ENCODE data around the gene EHD3. TPM values are rescaled to one million over a fixed set of nuclear protein-coding genes. Genes with fewer than 3 reads are reported as not detected.

EHD3 gene
- total and polyA plus RNA-seq, 10 of the 15 experiments (the other 5 are each of a cell fraction or from before 2014, with no cell fraction given), result 1.1 to 10.9 (median 8.2) TPM

GRCh38 chr2:31282634-31283033, 48.7 kb downstream of the EHD3 start:
- no peaks in the 10 kb centered on the region for H3K79me2 ChIP-seq (ENCODE audit: control insufficient read depth, insufficient read depth, low read length)
- ChIA-PET SMC1A (ENCODE audit: uncharacterized antibody, unreplicated experiment) (interaction anchor here (1.1 to 1.9 kb wide), 2 partner anchors 13 to 36 kb away, joined by 3 to 4 read pairs; no protein-coding TSS in a partner anchor), CTCF (interaction anchor here (1.0 to 1.6 kb wide), 2 partner anchors 37 to 52 kb away, joined by 3 to 5 read pairs; no protein-coding TSS in a partner anchor), POLR2A (no interaction called here), RAD21 (ENCODE audit: unreplicated experiment) (no interaction called here)
- no peak overlapping the region for H3K27ac ChIP-seq (ENCODE audit: control insufficient read depth, insufficient read depth)
- H3K9ac ChIP-seq (ENCODE audit: control insufficient read depth, insufficient read depth, low read length), result no peak overlapping the region
- H3K4me2 ChIP-seq (ENCODE audit: control insufficient read depth, insufficient read depth), result no peak overlapping the region
- no peak overlapping the region for H3K4me3 ChIP-seq
- no peaks in the 10 kb centered on the region for H3K4me1 ChIP-seq (ENCODE audit: control insufficient read depth, insufficient read depth, low read length)
- no peak for FAIRE-seq
- WGBS (ENCODE audit: insufficient coverage, insufficient replicate concordance, low lambda C conversion rate, missing lambda C conversion rate), result 0% methylated on average over 2 of the region's 2 CpGs
- H3K27me3 ChIP-seq (replicated peaks in 1 of 2; ENCODE audit: control insufficient read depth in 2 of 2, insufficient read depth in 2 of 2, low read length in 1 of 2), result no peaks in the 10 kb centered on the region
- intact Hi-C loops (cut with micrococcal nuclease; ENCODE audit: unreplicated experiment) (no loop called here), in situ Hi-C loops (cut with MboI) (no loop called here)
- no peak for ATAC-seq
- H3K9me3 ChIP-seq (replicated peaks; ENCODE audit: control insufficient read depth, insufficient read depth, low read length), result no peaks in the 10 kb centered on the region
- no peaks in the 10 kb centered on the region for H4K20me1 ChIP-seq (ENCODE audit: control insufficient read depth, insufficient read depth)
- no peak overlapping the region for H2AFZ ChIP-seq (ENCODE audit: control insufficient read depth, low read depth, low read length)
- H3K36me3 ChIP-seq (ENCODE audit: control insufficient read depth in 2 of 2, insufficient read depth in 2 of 2, low read length in 1 of 2), result no peaks in the 10 kb centered on the region
- BruUV-seq (replicated peaks), result no TSS peak
- no peak for DNase-seq (ENCODE audit: low read depth, low spot score)
- TF ChIP-seq JUNB (IDR thresholded peaks at IDR 0.05) (no peak), ZNF622 (IDR thresholded peaks at IDR 0.05) (no peak), ZZZ3 (IDR thresholded peaks at IDR 0.05; ENCODE audit: control insufficient read depth, insufficient read length, low read depth) (no peak), EP300 (IDR thresholded peaks at IDR 0.05; ENCODE audit: borderline replicate concordance in 1 of 2, control insufficient read depth in 1 of 2, low read depth in 2 of 2, low read length in 2 of 2) (no peak), NFIC (IDR thresholded peaks at IDR 0.05; ENCODE audit: low read depth, low read length) (no peak), RB1 (IDR thresholded peaks at IDR 0.05; ENCODE audit: borderline replicate concordance) (no peak), CREB1 (IDR thresholded peaks at IDR 0.05; ENCODE audit: low read depth) (no peak), REST (IDR thresholded peaks at IDR 0.05; ENCODE audit: low read depth, low read length) (no peak), BCL11A (IDR thresholded peaks at IDR 0.05; ENCODE audit: low read depth, low read length) (no peak), SUPT20H (IDR thresholded peaks at IDR 0.05; ENCODE audit: borderline replicate concordance, control insufficient read depth, low read depth, low read length) (no peak), IRF4 (IDR thresholded peaks at IDR 0.05; ENCODE audit: low read depth, low read length) (no peak), CBX5 (IDR thresholded peaks at IDR 0.05; ENCODE audit: low read depth) (no peak), SKIL (IDR thresholded peaks at IDR 0.05; ENCODE audit: low read depth, poor library complexity, severe bottlenecking) (no peak)
- TF ChIP-seq, protein P1, sequence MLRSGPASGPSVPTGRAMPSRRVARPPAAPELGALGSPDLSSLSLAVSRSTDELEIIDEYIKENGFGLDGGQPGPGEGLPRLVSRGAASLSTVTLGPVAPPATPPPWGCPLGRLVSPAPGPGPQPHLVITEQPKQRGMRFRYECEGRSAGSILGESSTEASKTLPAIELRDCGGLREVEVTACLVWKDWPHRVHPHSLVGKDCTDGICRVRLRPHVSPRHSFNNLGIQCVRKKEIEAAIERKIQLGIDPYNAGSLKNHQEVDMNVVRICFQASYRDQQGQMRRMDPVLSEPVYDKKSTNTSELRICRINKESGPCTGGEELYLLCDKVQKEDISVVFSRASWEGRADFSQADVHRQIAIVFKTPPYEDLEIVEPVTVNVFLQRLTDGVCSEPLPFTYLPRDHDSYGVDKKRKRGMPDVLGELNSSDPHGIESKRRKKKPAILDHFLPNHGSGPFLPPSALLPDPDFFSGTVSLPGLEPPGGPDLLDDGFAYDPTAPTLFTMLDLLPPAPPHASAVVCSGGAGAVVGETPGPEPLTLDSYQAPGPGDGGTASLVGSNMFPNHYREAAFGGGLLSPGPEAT (IDR thresholded peaks at IDR 0.05; ENCODE audit: low read depth), result no peak
